ENCODE measurements around the gene ZNF804A.

Gene ZNF804A

DNA sequence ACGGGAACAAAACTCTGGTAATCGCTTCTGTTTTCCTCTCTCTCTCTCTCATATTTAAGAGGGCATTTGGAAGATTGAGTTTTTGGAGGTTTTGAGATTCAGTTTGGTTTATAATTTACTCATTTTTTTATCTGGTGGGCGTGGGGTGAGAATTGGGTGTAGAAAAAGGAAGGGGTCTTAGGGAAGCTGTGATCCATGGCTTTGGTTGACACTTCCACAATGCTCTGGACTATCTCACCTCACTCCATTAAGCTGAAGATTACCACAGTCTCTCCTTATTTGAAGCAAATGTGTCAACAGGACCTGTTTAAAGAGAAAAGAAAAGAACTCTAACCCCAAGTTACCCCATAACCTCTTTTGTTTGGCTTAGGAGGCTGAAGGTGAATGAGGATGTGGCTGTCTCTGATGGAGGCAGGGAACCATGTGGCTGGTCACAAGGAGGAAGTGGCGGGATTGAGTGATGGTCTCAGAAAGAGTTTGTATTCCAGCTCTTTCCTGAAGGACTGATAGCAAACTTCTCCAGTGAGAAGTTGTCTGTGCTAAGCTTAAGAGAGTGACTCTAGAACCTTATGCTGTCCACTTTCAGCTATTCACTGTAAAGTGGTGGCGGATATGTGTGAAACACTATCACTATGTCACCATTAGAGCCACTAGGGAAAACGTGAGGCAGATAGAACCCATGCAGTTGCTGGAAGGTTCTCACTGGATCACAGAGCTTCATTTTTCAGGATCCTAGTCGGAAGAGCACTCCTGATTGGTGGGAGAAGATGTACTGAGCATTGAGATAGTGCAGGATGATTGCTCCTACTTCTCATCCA lies 934 bp downstream of the ZNF804A start:
- TF ChIP-seq, protein P1, sequence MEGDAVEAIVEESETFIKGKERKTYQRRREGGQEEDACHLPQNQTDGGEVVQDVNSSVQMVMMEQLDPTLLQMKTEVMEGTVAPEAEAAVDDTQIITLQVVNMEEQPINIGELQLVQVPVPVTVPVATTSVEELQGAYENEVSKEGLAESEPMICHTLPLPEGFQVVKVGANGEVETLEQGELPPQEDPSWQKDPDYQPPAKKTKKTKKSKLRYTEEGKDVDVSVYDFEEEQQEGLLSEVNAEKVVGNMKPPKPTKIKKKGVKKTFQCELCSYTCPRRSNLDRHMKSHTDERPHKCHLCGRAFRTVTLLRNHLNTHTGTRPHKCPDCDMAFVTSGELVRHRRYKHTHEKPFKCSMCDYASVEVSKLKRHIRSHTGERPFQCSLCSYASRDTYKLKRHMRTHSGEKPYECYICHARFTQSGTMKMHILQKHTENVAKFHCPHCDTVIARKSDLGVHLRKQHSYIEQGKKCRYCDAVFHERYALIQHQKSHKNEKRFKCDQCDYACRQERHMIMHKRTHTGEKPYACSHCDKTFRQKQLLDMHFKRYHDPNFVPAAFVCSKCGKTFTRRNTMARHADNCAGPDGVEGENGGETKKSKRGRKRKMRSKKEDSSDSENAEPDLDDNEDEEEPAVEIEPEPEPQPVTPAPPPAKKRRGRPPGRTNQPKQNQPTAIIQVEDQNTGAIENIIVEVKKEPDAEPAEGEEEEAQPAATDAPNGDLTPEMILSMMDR (conservative IDR thresholded peaks at IDR 0.05; ENCODE audit: low read depth, low read length) = no peak
- DNase-seq (ENCODE audit: low read depth) = peak; percentile 7
- H3K4me3 ChIP-seq (ENCODE audit: low read depth, low read length) = peak overlapping the region; percentile 66

DNA sequence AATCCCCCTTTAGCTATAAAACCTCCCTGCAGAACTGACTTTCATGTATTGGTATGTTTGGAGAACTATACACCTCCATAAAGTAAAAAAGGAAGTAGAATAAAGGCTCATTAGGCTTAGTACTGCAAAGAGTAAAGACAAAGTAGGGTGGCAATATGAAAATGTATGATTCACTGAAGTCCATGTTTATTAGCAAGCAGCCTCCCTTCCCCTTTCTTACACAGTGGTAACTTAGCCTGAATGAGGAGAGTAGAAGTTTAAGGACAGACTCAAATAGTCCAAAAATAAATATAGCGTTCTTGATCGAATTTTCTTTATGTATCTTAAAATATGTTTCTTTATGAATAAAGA lies 1.5 kb downstream of the ZNF804A start:
- peak; percentile 8 for DNase-seq (ENCODE audit: low read depth)
- H3K4me3 ChIP-seq (ENCODE audit: low read depth, low read length) = no peak overlapping the region
- TF ChIP-seq, protein P1 (conservative IDR thresholded peaks at IDR 0.05; ENCODE audit: low read depth, low read length) = no peak

DNA sequence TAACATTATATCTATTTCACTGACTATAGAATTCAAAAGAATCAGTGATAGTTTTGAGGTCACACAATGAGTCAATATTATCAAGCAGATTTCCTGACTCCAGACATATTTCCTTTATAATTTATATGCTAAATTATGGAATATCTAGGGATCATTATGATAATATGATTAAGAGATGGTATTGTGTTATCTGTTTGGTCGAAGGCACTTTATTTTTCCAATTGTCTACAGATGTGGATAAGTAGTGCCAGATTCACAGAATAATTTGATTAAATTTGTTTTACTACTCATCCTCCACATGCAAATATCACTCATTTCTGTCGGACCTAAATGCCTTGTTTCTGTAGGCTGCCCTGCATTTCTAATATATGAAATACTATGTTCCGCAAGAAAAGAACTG lies 4.4 kb downstream of the ZNF804A start:
- DNase-seq (ENCODE audit: low read depth) = no peak
- no peak overlapping the region for H3K4me3 ChIP-seq (ENCODE audit: low read depth, low read length)
- TF ChIP-seq, protein P1 (conservative IDR thresholded peaks at IDR 0.05; ENCODE audit: low read depth, low read length) = no peak

DNA sequence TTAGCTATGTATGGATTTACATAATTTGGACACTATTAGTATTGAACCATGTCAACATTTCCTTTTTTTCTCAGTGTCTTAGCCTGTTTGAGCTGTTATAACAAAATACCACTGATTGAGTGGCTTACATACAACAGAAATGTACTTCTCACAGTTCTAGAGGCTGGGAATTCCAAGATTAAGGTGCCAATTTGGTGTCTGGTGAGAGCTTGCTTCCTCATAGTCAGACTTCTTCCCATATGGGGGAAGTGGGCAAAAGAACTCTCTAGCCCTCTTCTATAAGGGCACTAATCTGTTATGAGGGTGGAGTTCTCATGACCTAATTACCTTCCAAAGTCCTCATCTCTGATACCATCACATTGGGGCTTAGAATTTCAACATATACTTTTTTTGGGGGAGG lies 12.6 kb downstream of the ZNF804A start:
- no peak overlapping the region for H3K4me3 ChIP-seq (ENCODE audit: low read depth, low read length)
- no peak for DNase-seq (ENCODE audit: low read depth)
- TF ChIP-seq, protein P1 (conservative IDR thresholded peaks at IDR 0.05; ENCODE audit: low read depth, low read length) = no peak

DNA sequence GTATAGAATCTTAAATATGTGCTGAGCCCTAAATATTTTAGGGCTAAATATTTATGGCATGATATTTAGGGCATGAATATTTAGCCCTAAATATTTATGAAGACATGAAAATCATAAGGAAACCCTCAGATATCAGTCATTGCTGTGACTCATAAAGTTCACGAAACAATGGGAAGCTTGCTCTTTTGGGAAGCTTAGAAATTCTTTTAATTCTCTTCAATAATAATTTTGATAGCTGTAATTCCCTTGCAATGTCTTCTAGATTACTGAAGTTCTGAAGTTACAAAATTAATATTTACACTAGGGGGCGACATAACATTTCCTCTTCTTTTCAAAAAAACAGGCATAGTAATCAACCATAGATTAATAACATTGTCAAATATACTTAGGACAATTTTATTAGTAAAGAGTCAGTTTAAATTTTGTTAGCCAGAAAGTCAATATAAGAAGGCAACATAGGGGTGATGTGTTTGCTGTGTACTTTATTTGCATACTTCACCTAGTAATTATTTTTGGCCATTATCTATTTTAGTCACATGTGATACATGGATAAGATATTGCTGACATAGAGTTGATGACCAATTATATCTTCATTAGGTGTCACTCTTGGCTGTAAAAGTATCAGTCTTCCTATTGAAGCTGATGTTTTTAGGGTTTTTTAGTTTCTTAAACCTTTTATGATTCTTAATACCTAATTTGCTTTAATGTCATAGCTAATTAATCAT lies 13.2 kb downstream of the ZNF804A start:
- DNase-seq (ENCODE audit: low read depth) = peak; percentile 56
- H3K4me3 ChIP-seq (ENCODE audit: low read depth, low read length) = no peak overlapping the region
- TF ChIP-seq, protein P1 (conservative IDR thresholded peaks at IDR 0.05; ENCODE audit: low read depth, low read length) = peak; percentile 48

DNA sequence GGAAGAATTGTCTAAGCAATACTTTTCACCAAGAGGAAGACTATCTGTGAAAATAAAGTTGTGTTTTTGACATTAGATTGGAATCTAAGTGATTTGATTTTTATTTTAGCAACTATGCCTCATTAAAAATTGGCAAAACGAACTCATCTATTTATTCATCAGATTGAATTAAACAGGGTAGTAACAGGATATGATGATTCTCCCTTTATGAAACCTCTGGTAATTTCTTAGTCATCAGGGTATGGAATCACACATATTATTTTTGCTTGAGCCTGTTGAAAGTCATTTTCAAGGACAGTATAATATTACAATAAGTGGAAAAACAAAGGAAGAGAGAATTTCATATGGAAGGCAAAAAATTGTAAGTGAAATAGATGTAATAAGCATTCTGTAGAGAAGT lies 22.0 kb downstream of the ZNF804A start:
- TF ChIP-seq, protein P1 (conservative IDR thresholded peaks at IDR 0.05; ENCODE audit: low read depth, low read length) = no peak
- H3K4me3 ChIP-seq (ENCODE audit: low read depth, low read length) = no peak overlapping the region
- DNase-seq (ENCODE audit: low read depth) = no peak
